ENCODE results near the gene TAF11L2. TPM values are rescaled to one million over a fixed set of nuclear protein-coding genes. Genes with fewer than 3 reads are reported as not detected.
"Not testable (repeated sequence)": the region's sequence is repeated elsewhere in the genome, so short reads cannot be mapped to it uniquely, and the experiment has no call there.

TAF11L2 gene
- total RNA-seq, 6 experiments from 2014 or later = not detected

DNA sequence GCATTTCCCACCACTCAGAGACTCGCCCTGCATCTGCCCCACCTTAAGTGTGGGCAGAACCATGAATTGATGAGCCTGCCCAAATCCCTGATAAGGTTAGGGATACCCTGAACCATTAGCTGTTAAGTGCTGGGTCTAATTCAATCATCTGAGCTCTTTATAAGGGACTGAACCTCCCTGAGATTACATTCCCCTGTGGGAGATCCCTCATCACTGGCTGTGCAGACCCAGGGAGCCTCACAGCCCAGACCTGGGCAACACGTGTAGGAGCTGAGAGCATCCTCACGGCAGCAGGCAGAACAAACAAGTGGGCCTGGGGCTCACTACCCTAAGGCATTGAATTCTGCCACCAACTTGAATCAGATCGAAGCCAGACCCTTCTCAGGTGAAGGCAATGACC lies 585 bp upstream of the TAF11L2 start:
- Histone ChIP-seq H3K9me3 (no peaks in the 10 kb centered on the region), H3K4me3 (no peak overlapping the region), H3K27me3 (no peaks in the 10 kb centered on the region), H3K36me3 (no peaks in the 10 kb centered on the region), H3K27ac (no peak overlapping the region), H3K4me1 (no peaks in the 10 kb centered on the region)
- ATAC-seq (no peak), DNase-seq (no peak)
- intact Hi-C loops (cut with DNase I) = no loop called here
- TF ChIP-seq POLR2A (IDR thresholded peaks at IDR 0.05) = no peak
- TF ChIP-seq, protein P1, sequence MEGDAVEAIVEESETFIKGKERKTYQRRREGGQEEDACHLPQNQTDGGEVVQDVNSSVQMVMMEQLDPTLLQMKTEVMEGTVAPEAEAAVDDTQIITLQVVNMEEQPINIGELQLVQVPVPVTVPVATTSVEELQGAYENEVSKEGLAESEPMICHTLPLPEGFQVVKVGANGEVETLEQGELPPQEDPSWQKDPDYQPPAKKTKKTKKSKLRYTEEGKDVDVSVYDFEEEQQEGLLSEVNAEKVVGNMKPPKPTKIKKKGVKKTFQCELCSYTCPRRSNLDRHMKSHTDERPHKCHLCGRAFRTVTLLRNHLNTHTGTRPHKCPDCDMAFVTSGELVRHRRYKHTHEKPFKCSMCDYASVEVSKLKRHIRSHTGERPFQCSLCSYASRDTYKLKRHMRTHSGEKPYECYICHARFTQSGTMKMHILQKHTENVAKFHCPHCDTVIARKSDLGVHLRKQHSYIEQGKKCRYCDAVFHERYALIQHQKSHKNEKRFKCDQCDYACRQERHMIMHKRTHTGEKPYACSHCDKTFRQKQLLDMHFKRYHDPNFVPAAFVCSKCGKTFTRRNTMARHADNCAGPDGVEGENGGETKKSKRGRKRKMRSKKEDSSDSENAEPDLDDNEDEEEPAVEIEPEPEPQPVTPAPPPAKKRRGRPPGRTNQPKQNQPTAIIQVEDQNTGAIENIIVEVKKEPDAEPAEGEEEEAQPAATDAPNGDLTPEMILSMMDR (IDR thresholded peaks at IDR 0.05) = no peak
- WGBS (ENCODE audit: insufficient coverage, low coverage, low lambda C conversion rate, missing lambda C conversion rate) = 28% methylated on average over 3 of the region's 4 CpGs

DNA sequence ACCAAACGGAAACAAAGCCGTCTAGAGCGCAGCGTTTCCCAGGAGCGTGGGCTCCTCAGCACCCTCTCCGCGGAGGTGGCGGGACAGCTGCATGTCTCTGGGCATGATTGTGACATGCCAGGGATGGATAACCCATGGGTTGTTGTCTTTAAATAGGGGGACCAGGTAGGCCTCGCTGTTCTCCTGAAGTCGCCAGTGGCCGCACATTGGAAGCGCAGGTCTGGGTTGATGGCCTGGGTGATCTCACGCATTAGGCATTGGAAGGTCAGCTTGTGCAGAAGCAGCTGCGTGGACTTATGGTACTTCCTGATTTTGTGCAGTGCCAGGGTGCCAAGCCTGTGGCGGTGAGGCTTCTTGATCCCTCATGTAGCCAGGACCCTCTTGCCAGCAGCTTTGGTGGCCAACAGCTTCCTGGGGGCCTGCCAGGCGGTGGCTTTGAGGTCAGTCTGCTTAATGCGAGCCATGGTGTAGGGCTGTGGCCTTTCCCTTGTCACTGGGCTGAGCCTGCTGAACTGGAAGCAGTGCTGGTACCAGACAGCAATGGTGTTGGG lies 13.8 kb downstream of the TAF11L2 start:
- no peaks in the 10 kb centered on the region for H3K4me1 ChIP-seq
- intact Hi-C loops (cut with DNase I) = no loop called here
- TF ChIP-seq, protein P1 (IDR thresholded peaks at IDR 0.05) = no peak
- TF ChIP-seq POLR2A (IDR thresholded peaks at IDR 0.05) = no peak
- 84% methylated on average over 6 of the region's 17 CpGs for WGBS (ENCODE audit: insufficient coverage, low coverage, low lambda C conversion rate, missing lambda C conversion rate)
- H3K27me3 ChIP-seq = no peaks in the 10 kb centered on the region
- H3K4me3 ChIP-seq = no peak overlapping the region
- H3K36me3 ChIP-seq = no peaks in the 10 kb centered on the region
- no peak overlapping the region for H3K27ac ChIP-seq
- ATAC-seq (peak in 2 of 4 donors; percentile 19 to 35), DNase-seq (no peak)
- no peaks in the 10 kb centered on the region for H3K9me3 ChIP-seq

DNA sequence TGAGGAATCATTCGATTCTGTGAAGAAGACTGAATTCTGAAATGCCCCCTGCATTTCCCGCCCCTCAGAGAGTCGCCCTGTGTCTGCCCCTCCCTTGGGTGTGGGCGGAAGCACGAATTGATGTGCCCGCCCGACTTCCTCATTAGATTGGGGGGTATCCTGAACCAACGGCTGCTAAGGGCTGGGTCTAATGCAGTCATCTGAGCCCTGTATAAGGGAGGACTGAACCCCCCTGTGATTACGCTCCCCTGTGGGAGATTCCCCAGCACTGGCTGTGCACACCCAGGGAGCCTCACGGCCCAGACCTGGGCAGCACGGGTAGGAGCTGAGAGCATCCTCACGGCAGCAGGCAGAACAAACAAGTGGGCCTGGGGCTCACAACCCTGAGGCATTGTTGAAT lies 19.5 kb downstream of the TAF11L2 start:
- ATAC-seq; H3K4me1 ChIP-seq; H3K27ac ChIP-seq; H3K9me3 ChIP-seq; H3K36me3 ChIP-seq; H3K27me3 ChIP-seq; intact Hi-C loops (cut with DNase I); H3K4me3 ChIP-seq: not testable (repeated sequence)
- peak in 1 of 3 donors; percentile 30 for DNase-seq
- WGBS (ENCODE audit: insufficient coverage, low coverage, low lambda C conversion rate, missing lambda C conversion rate) = 65% methylated on average over 11 of the region's 12 CpGs

DNA sequence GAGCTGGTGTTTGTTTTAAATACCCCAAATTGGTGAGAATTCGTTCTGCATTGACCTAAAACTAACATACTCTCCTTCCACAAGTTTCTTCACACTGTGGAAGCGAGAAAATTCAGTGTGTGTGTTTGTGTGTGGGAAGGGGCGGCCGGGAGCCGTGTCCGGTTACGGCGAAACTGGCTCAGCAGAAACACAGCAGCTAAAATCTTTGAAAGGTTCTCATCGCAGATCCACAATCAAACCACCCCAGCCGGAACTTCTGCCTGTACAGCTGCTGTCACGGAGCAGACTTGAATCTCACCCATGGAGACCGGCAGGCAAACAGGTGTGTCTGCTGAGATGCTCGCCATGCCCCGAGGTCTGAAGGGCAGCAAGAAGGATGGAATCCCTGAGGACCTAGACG lies 20.0 kb downstream of the TAF11L2 start, which contains the start of gene TAF11L3:
Gene TAF11L3, plus strand, starts transcription at position 301 of the 400 bp plus-strand sequence.
- ATAC-seq; H3K9me3 ChIP-seq; H3K4me3 ChIP-seq; DNase-seq; H3K27me3 ChIP-seq; H3K4me1 ChIP-seq; intact Hi-C loops (cut with DNase I); H3K36me3 ChIP-seq; H3K27ac ChIP-seq: not testable (repeated sequence)
- no CpG with 5 or more reads among the region's 15 CpGs for WGBS (ENCODE audit: insufficient coverage, low coverage, low lambda C conversion rate, missing lambda C conversion rate)

DNA sequence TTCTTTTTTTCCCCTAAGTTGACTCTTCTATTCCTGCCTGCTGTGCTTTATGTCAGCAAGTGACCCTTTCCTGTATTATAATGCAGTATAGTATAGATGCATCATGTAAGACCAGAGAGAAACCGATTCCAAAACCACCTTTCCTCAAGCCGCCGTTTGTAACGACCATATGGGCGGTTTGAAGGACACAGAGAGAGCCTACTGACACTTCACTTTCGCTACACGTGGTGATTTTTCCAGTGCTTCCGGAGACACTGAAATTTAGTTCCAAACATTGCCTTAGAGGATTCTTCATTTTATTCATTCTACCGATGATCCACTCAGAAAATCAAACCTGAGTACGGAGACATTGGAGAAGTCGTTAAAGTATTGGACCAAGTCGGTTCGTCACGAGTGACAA lies 21.5 kb downstream of the TAF11L2 start:
- H3K27me3 ChIP-seq; ATAC-seq; H3K4me3 ChIP-seq; H3K27ac ChIP-seq; DNase-seq; intact Hi-C loops (cut with DNase I); H3K9me3 ChIP-seq; H3K36me3 ChIP-seq; H3K4me1 ChIP-seq: not testable (repeated sequence)
- 71% methylated on average over 9 of the region's 14 CpGs for WGBS (ENCODE audit: insufficient coverage, low coverage, low lambda C conversion rate, missing lambda C conversion rate)

DNA sequence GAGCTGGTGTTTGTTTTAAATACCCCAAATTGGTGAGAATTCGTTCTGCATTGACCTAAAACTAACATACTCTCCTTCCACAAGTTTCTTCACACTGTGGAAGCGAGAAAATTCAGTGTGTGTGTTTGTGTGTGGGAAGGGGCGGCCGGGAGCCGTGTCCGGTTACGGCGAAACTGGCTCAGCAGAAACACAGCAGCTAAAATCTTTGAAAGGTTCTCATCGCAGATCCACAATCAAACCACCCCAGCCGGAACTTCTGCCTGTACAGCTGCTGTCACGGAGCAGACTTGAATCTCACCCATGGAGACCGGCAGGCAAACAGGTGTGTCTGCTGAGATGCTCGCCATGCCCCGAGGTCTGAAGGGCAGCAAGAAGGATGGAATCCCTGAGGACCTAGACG lies 23.5 kb downstream of the TAF11L2 start, which contains the start of gene TAF11L4:
Gene TAF11L4, plus strand, starts transcription at position 301 of the 400 bp plus-strand sequence.
- ATAC-seq; intact Hi-C loops (cut with DNase I); H3K27ac ChIP-seq; DNase-seq; H3K9me3 ChIP-seq; H3K4me1 ChIP-seq; H3K27me3 ChIP-seq; H3K36me3 ChIP-seq; H3K4me3 ChIP-seq: not testable (repeated sequence)
- WGBS (ENCODE audit: insufficient coverage, low coverage, low lambda C conversion rate, missing lambda C conversion rate) = no CpG with 5 or more reads among the region's 15 CpGs

DNA sequence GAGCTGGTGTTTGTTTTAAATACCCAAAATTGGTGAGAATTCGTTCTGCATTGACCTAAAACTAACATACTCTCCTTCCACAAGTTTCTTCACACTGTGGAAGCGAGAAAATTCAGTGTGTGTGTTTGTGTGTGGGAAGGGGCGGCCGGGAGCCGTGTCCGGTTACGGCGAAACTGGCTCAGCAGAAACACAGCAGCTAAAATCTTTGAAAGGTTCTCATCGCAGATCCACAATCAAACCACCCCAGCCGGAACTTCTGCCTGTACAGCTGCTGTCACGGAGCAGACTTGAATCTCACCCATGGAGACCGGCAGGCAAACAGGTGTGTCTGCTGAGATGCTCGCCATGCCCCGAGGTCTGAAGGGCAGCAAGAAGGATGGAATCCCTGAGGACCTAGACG lies 26.9 kb downstream of the TAF11L2 start, which contains the start of gene TAF11L5:
Gene TAF11L5, plus strand, starts transcription at position 301 of the 400 bp plus-strand sequence.
- ATAC-seq; DNase-seq; H3K27ac ChIP-seq; H3K36me3 ChIP-seq; H3K4me3 ChIP-seq; H3K27me3 ChIP-seq; H3K9me3 ChIP-seq; intact Hi-C loops (cut with DNase I); H3K4me1 ChIP-seq: not testable (repeated sequence)
- no CpG with 5 or more reads among the region's 15 CpGs for WGBS (ENCODE audit: insufficient coverage, low coverage, low lambda C conversion rate, missing lambda C conversion rate)

DNA sequence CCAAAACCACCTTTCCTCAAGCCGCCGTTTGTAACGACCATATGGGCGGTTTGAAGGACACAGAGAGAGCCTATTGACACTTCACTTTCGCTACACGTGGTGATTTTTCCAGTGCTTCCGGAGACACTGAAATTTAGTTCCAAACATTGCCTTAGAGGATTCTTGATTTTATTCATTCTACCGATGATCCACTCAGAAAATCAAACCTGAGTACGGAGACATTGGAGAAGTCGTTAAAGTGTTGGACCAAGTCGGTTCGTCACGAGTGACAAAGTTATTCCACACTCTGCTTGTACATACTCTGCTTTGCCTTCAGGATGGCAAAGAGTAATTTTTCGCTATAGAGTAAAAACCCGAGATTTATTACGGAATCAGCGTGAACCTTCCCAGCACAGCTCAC lies 28.5 kb downstream of the TAF11L2 start:
- intact Hi-C loops (cut with DNase I); H3K27me3 ChIP-seq; H3K9me3 ChIP-seq; H3K4me1 ChIP-seq; H3K4me3 ChIP-seq; H3K27ac ChIP-seq; H3K36me3 ChIP-seq; ATAC-seq: not testable (repeated sequence)
- WGBS (ENCODE audit: insufficient coverage, low coverage, low lambda C conversion rate, missing lambda C conversion rate) = 79% methylated on average over 13 of the region's 17 CpGs
- DNase-seq = peak in 1 of 3 donors; percentile 67

DNA sequence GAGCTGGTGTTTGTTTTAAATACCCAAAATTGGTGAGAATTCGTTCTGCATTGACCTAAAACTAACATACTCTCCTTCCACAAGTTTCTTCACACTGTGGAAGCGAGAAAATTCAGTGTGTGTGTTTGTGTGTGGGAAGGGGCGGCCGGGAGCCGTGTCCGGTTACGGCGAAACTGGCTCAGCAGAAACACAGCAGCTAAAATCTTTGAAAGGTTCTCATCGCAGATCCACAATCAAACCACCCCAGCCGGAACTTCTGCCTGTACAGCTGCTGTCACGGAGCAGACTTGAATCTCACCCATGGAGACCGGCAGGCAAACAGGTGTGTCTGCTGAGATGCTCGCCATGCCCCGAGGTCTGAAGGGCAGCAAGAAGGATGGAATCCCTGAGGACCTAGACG lies 30.3 kb downstream of the TAF11L2 start, which contains the start of gene TAF11L6:
Gene TAF11L6, plus strand, starts transcription at position 301 of the 400 bp plus-strand sequence.
- no CpG with 5 or more reads among the region's 15 CpGs for WGBS (ENCODE audit: insufficient coverage, low coverage, low lambda C conversion rate, missing lambda C conversion rate)

More for the DNA sequence above, 30.3 kb downstream of the TAF11L2 start, which contains the start of gene TAF11L6:
- H3K4me1 ChIP-seq; H3K36me3 ChIP-seq; ATAC-seq; H3K27me3 ChIP-seq; H3K4me3 ChIP-seq; DNase-seq; H3K27ac ChIP-seq; H3K9me3 ChIP-seq; intact Hi-C loops (cut with DNase I): not testable (repeated sequence)

All from right lobe of liver (tissue), 6 donors.